Fibroblast of the conjunctiva (primary cell): Measurements from ENCODE around the gene VRK1.

ENCODE experiments used
- DNase-seq: peaks from one replicate; pipeline ENCODE4 v3.0.0-alpha.2; 2010; ENCODE audit warnings: low read depth

The VRK1 gene

GRCh38 chr14:96792003-96792402 is 5.2 kb upstream of the VRK1 start:
- no peak for DNase-seq

GRCh38 chr14:96792591-96792990 is 4.6 kb upstream of the VRK1 start:
- no peak for DNase-seq

- no peak for DNase-seq
Measured at GRCh38 chr14:96793547-96793946, 3.6 kb upstream of the VRK1 start.

- no peak for DNase-seq
Measured at GRCh38 chr14:96795109-96795828, 1.9 kb upstream of the VRK1 start.

DNA sequence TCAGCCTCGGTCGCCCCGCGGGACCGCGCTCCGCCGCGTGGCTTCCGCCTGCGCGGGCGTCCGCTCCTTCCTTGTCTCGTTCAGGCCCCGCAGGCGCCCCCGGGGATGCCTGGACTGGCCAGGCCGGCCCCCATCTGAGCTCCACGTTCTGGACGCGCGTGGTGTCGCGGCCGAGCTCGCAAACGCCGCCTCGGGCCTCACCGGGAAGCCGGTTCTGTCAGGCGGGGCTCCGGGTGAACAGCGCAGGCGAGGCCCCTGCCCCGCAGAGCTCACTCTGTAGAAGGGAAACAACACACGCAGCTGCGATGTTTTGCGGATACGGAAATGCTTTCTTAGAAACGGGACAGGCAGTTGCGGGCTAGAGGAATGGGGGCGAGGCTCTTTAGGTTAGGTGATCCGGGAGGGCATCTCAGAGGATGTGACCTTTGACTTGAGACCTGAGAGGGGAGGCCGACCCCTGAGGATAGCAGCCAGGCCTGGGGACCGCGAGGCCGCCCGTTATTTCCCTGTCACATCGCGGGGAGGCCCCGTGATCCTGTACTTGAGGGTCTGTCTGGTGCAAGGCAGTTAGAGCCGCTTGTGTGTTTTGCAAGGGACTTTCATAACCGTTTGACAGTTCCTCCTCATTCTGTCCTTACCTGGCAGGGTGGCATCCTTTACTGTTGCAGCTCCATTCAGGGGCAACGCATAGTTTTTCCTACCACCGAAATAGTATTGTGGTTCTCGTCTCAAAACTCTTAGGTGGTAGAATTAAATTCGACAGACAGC is 584 bp downstream of the VRK1 start:
- no peak for DNase-seq

GRCh38 chr14:96798956-96799355 is 1.8 kb downstream of the VRK1 start:
- DNase-seq: no peak

GRCh38 chr14:96799489-96800054 is 2.4 kb downstream of the VRK1 start:
- no peak for DNase-seq

- no peak for DNase-seq
Measured at GRCh38 chr14:96801931-96802330, 4.7 kb downstream of the VRK1 start.

- no peak for DNase-seq
Measured at GRCh38 chr14:96802963-96803362, 5.8 kb downstream of the VRK1 start.

DNA sequence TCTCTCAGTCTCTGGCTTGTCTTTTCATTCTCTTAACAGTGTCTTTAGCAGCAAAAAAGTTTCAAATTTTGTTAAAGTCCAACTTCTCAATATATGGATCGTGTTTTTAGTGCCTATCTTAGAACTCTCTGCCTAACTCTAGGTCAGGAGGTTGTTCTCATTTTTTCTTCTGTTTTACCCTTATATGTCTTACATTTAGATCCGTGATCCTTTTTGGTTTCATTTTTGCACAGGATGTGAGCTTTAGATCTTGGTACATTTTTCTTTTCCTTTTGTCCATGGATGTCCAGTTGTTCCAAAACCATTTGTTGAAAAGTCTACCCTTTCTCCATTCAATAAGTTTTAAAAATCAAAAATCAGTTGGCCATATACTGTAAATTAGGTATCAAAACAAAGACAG is 6.8 kb downstream of the VRK1 start:
- DNase-seq: no peak

GRCh38 chr14:96804895-96805294 is 7.7 kb downstream of the VRK1 start:
- no peak for DNase-seq

DNA sequence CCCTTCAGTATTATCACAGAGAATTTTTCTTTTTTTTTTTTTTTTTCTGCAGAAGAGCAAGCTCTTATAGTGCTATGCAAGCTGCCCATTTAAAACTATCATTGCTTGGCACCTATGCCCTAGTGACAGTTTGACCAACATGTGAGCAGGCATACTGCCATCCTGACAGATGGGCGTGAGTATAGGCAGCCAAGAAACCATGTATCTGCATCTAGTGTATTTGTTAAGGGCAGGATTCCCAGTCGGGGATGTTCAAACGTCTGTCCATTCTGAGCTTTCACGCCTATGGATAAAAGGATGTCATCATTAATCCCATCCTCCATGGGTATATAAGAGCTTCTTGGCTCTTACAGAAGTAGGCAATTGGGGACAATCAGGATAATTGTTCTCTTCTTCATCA is 8.8 kb downstream of the VRK1 start:
- no peak for DNase-seq

GRCh38 chr14:96806836-96807235 is 9.7 kb downstream of the VRK1 start:
- DNase-seq: no peak

DNA sequence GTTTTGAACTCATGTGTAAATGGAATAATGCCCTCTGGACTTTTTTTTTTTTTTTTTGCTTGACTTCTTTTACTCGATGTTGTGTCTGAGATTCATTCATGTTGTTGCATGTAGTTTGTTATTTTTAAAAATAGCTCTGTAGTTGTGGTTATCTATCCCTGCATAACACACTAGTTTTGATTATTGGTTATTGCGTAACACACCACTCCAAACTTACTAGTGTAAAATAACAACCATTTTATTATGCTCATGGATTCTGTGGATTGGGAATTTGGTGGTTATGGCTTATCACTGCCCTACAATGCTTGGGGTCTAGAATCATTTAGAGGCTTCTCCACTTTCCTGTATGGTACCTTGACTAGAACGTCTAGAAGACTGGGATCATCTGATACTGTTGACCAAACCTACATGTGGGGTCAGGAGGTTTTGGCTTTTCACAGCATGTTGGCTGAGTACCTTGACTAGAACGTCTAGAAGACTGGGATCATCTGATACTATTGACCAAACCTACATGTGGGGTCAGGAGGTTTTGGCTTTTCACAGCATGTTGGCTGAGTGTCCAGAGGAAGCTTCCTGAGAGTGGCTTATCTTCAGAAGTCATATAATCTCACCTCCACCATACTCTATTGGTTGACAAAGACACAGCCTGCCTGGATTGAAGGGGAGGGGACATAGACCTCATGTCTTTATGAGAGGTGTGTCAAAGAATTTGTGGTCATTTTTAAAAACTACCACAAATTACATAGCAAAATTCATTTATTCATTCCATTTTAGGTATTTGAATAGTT is 11.6 kb downstream of the VRK1 start:
- no peak for DNase-seq

DNA sequence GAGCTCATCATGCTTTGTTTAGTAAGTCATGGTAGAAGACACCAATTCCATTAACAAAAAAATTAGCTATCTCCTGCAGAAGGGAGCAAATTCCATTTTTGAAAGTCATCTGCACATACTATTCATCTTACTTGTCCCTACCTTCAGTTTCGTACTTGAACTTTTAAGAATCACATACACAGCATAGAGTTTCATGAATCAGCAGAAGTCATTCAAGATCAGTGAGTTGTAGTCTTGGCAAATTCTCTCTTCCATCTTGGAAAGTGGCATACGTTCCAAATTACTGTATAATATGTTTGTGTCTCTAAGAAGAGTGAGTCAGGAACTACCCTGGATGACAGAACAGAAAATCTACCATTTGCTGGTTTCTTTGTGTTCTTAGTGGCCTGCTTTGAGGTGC is 14.1 kb downstream of the VRK1 start:
- peak; percentile 49 for DNase-seq

- DNase-seq: no peak
Measured at GRCh38 chr14:96811985-96812667, 14.9 kb downstream of the VRK1 start.

DNA sequence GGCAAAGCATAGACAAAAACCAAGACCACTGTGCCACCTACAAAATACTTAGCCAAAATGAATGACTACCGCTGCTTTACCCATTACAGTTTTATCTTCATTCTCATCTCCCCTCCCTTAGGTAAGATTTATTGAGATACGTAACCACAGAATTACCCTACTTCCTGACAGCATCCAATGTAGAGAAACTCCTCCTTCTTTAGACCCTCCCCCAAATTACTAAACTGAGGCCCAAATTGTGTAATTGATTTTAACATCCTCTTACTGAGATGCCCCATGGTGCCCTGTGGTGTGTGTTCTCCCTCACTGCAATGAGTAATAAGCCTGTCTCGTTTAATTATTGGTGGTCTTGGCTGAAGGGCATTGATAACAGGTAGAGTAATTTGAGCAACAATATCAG is 19.1 kb downstream of the VRK1 start:
- DNase-seq: no peak

DNA sequence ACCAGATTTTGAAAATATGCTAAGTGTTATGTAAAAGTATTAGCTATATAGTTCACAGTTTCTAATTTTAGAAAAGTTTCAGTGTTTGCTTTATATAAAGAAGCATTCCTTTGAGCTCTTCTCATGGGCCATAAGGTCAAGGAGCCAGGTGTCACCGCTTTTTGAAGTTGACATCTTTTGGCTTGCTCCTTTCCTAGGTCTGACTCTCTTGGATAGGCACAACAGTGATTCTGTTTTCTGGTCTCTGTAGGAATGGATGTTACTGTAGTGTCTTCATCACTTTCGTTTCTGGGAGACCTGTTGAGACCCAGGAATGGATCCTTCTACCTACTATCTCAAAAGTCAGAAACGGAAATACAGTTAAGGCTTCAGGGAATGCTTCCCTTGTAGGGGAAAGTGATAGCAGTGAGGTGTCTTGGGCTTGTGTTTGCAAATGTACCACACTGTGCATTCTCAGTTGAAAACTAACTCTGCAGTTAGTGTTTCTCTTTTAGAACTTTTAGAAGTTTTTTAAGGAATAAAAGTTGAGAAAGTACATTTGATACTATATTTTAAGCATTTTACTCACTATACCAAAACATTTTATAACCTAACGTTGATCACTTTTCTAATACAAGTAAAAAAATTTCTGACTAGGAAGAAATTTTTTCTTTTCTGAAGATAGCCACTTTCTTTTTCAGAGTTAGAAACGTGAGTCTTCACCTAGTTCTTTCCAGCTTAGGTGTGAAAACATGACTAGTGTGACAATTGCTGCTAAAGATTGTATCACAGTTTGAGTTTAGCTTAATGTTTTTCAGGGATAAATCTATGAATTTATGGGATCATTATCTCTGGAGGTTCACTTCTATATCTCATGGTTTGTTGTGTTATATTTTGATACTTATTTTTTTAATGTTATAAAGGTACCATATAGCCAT is 20.8 kb downstream of the VRK1 start:
- DNase-seq: no peak

DNA sequence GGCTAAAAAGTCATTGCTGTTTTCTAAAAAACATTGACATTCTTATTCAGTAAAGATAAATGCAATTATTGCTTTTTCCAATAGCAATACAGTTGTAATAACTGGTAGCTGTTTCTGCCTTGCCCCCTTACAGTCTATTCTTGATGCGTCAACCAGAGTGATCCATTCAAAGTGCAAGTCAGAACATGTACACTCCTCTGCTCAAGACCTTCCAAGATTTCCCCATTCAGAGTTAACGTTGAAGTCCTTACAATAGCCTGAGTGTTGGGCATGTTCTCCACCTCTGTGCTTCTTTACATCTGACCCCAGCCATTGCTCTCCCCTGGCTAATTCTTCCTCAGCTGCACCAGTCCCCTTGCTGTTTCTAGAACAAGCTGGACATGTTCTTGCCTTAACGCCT is 24.3 kb downstream of the VRK1 start:
- no peak for DNase-seq

GRCh38 chr14:96823652-96824051 is 26.5 kb downstream of the VRK1 start:
- no peak for DNase-seq

GRCh38 chr14:96824283-96824682 is 27.1 kb downstream of the VRK1 start:
- peak; percentile 59 for DNase-seq
